GM18520 (cell line): ENCODE measurements around the gene INPP5E.

Source experiments
- ATAC-seq: cut with Tn5 transposase; IDR thresholded peaks from one replicate; pipeline ENCODE4 v1.9.1; 2021; ENCODE audit not compliant: unreplicated experiment

Gene INPP5E, protein sequence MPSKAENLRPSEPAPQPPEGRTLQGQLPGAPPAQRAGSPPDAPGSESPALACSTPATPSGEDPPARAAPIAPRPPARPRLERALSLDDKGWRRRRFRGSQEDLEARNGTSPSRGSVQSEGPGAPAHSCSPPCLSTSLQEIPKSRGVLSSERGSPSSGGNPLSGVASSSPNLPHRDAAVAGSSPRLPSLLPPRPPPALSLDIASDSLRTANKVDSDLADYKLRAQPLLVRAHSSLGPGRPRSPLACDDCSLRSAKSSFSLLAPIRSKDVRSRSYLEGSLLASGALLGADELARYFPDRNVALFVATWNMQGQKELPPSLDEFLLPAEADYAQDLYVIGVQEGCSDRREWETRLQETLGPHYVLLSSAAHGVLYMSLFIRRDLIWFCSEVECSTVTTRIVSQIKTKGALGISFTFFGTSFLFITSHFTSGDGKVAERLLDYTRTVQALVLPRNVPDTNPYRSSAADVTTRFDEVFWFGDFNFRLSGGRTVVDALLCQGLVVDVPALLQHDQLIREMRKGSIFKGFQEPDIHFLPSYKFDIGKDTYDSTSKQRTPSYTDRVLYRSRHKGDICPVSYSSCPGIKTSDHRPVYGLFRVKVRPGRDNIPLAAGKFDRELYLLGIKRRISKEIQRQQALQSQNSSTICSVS

GRCh38 chr9:136439481-136440408 lies at the start of gene INPP5E:
Gene INPP5E, minus strand, starts transcription at chr9:136439845. Its CDS starts 426 bp downstream, at chr9:136439419.
- peak; percentile 47 for ATAC-seq

DNA sequence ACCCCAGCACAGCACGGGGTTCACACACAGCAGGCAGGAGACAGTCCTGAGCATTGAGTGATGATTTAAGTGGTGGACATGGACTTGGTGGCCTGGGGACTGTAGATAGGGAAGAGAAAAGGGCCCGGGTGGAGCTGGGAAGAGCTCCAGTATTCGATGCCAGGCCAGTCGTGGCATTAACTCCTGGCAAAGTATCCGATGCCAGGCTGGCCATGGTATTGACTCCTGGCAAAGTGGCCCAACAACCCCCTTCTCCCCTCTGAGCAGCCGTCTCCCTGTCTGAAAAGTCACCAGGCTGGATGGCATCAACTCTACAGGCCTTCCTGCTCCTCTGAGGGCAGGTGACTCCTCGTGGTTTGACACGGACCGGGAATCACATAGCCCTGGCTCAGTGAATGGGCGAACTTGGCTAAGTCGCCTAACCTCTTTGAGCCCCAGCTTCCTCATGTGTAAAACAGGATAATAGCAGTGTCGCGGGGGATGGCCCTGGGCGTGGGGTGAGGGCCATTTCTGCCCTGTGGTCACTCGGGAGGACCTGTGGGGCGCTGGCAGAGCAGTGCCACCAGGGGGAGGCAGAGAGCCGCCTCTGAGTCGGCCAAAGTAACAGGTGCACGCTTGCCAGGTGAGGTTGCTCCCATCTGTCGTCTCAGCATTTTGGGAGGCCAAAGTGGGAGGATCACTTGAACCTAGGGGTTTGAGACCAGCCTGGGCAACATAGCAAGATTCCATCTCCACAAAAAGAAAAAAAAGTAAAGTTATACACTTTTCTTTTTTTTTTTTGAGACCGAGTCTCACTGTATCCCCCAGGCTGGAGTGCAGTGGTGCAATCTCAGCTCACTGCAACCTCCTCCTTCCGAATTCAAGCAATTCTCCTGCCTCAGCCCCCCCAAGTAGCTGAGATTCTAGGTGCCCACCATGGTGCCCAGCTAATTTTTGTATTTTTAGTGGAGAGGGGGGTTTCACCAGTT lies 48.9 kb upstream of the INPP5E start:
- ATAC-seq = no peak

DNA sequence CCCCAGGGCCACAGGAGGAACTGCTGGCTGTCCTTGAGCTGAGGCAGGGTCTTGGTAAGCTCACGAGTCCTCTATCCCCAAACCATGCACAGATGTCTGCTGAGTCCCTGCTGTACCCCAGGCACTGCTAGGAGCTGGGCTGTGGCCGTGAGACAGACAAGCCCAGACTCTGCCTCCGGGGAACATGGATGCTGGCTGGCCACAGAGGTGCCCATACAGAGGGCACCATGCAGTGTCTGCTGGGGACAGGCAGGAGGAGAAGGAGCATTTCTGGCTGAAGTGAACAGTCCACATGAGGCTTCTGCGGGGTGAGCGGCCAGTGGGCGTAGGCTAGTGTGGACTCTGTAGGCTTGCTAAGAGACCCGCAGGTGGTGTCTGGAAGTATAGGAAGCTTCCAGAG lies 48.0 kb upstream of the INPP5E start:
- no peak for ATAC-seq

- no peak for ATAC-seq
Observed at GRCh38 chr9:136486823-136487620, 47.4 kb upstream of the INPP5E start.

DNA sequence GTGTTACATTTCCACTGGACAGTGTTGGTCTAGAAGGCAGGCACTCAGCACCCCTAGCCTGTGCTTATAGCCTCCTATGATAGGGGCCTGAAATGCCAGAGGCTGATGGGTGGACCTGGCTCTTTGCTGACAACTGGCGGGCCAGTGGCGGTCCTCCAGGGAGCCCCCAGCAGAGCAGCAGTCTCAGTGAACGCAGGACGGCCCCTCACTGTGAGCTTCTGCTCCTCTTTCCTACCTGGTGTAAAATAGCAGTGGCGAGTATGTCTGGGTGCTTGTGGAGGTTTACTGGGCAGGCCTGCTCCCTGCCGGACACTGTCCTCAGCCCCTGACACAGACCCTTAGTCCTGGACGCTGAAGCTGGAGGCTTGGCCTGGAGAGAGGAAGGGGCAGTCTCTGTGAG lies 46.5 kb upstream of the INPP5E start:
- ATAC-seq = no peak

DNA sequence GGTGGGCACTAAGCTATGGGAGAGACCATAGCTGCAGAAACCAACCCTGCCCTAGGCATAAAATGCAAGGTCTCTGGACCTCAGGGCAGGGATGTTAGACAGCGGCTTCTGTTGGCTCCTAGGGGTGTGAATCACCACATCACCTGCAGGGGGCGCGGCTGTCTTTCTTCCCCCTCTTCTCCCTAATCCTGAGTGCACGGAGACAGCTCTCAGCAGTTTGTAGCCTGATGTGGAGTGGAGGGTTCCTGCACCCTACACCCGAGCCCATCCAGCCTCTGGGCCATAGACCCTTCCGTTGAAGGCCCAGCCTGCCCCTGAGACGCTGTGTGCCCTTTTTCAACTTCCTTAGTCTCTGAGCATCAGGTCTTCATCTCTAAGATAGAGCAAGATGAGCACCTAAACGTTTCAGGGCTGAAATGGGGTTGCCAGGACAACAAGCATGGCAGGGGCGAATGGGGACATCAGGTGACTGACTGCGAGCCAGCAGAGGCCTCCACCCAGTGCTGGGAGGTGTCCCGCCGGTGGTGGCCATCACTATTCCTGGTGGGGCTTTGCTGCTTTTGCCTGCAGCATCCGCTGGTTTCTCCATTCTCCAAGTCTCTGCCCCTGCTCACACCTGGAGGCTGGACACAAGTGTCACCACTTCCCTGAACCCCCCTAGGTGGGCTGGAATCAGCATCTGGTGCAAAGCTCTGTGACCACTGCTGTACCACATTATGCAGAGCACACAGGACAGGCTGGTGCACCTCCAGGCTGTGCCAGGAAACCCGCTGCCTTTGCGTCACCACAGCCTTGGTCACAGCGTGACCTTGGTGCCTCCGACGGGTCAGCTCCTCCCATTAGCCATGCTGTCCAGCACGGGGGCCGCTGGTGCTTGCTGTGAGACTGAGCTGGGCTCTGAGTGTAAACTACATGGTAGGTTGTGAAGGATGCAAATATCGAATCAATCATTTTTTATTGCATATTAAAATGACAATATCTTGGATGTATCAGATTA lies 45.7 kb upstream of the INPP5E start:
- ATAC-seq = no peak

DNA sequence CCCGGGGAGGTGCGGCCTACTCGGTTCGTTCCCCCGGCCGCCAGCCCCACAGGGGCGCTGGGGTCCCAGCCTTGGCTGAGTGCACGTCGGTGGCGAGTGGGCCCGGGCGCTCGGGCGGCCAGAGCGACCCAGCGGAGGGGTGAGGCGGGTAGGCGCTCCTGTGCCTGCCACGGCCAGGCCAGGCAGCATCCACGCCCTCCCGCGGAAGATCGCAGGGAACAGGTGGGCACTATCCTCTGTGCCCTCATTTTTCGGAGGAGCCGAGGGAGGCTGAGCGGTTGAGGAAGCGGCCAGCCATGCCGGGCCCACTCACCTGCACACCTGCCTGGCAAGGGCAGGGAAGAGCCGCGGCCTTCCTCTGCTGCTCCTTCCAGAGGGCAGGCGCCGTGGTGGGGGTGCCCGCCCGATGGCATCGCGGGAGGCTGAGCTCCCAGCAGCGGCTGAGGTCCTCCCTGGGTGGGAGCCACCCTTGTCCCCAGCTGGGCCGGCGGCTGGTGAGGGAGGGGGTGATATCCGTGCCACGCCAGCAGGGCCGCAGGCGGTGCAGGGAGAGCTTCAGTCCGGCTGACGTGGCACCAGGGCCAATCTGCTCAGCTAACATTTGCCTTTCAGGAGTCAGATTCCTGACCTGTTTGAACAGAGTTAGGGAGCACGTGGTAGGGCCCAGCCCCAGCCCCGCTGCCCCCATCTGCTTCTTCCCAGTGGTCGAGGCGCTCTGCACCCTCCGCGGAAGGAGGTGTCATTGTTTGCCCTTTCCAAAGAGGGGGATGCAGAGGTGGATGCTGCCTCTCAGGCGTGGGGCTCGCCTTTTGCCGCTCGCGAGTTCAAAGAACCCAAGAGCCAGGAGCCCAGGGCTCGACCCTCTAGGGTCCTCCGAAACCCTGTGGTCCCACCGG lies 44.8 kb upstream of the INPP5E start:
- ATAC-seq = no peak

DNA sequence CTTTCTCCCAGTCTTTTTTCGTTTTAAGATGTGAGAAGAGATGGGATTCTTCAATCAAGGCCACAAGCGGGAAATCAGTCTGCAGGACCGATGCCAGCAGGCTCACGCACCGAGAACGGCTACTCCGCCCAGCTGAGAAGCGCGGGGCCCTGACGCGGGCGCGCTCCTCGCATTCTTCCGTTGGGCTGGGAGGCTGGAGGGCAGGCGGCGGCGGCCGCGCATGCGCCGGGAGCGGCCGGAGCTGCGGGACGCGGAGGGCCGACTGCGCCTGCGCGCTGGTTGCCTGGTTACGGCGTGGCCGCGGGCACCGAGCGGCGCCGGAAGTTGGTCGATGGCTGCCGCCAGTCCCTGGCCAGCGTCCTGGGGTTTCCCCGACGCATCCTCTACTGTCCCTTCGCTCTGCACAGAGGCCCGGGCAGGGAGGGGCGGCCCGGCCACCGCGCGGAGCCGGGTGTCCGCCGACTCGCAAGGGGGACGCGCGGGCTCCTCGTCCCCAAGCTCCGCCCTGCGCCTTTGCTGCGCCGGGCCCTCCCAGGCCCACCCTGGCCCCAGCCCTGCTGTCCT lies 44.0 kb upstream of the INPP5E start:
- peak; percentile 74 for ATAC-seq

- peak; percentile 44 for ATAC-seq
Observed at GRCh38 chr9:136482793-136483588, 43.3 kb upstream of the INPP5E start, which contains the start of gene SEC16A. Gene SEC16A, minus strand, starts transcription at chr9:136483040. Its CDS starts 5,425 bp downstream, at chr9:136477615.

GRCh38 chr9:136482046-136482792 lies 42.6 kb upstream of the INPP5E start:
- no peak for ATAC-seq

GRCh38 chr9:136481558-136481957 lies 41.9 kb upstream of the INPP5E start:
- no peak for ATAC-seq

DNA sequence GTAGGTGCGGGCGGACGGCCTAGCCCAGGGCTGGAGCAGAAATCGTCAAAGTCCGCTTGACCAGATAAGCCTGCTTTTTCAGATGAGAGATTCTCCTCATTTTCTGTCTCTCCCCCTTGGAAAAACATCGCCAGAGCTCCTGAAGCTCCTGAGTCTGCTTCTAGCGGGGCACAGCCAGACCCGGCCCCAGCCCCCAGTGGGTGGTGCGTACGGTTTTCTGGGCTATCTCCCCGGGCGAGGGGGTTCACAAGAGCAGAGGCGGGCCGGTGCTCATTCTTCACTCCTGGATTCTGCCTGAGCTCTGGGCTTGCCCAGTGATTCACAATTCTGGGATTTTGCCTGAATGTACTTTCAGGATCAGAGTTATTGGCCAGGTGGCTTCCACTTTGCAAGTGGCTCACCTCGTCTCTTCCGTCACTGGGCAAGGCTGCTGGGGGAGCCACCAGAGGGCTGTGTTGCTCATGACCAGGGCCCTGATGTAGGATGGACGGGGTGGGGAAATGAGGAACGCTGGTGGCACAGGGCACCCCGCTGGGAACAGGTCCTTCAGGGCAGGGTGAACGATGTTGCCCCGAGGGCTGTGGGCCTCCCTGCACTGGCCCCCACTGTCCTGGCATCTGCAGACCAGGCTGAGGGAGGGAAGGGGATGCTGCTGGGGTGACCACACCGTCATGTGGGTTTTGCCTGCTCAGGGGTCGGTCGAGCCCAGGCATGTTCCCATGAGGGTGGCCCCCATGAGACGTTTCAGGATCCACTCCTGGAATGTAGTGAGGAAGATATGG lies 36.9 kb upstream of the INPP5E start:
- no peak for ATAC-seq

DNA sequence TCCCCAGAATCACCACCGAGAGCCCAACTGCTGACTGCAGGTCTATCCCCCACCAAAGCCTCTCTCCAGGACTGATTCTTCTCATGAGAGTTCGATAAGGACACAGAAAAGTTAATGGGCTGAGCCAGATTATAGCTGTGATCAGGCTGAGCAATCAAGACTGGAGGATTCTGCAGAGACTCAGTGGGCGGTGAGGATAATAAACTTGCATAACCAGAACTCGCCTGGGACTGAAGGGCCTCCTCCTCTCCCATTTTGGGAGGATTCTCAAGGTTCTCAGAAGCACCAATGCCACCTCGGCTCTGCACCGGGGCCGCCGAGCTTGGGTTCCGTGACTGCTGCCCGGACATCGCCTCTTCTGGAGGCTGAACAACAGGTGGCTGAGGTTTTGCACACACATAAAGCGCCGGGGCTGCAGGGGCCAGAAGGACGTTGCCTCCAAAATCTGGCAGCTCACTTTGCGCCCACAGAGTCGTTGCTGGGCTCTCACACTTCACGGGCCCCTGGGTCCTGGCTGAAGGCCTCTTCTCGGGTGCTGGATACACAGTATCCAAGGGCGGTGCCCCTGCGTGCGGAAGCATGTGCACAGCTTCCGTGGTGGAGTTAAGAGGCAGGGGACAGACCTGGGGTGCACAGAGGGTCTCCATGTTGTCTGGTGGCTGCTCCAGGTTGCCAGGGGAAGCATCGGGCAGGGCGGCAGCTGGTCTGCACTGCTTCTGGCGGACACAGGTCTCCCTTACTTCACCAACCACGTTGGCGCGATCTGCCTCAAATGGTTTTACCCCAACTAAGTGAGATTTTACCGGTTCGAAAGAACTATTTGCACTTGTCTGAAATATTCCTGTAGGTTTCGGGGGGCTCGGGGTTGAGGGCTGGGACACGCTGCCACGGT lies 35.6 kb upstream of the INPP5E start:
- ATAC-seq = no peak
